ENCODE data around the gene GTPBP1. TPM values are rescaled to one million over a fixed set of nuclear protein-coding genes. Genes with fewer than 3 reads are reported as not detected.

GTPBP1 gene
- total RNA-seq, 2 experiments from 2014 or later = 98.6 TPM

DNA sequence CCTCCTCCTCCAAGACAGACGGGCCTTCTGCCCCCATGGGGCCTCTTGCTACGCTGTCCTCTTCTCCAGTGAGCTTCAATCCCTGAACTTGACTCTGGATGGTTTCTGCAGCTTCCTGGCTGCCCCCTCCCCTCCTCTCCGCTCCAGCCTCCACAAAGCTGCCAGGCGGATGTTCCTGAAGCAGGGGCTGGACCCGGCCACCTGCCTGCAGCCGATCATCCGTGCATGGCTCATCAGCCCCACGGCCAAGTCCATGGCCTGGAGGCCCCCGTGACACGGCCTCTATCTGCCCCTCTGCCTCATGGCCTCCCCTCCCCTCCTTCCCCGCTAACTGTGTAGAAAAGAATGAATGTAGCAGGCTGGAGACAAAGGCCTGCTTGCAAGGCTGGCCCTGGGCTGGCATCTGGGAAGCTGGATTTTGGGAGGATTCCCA, 56.8 kb downstream of the GTPBP1 start:
- POLR2A ChIA-PET = interaction anchor here (2.4 to 20.2 kb wide), 2 partner anchors 10 to 27 kb away, joined by 9 to 386 read pairs; no protein-coding TSS in a partner anchor
- peaks cover 18% of the 10 kb centered on the region for H3K4me1 Mint-ChIP-seq
- no peaks in the 10 kb centered on the region for H3K27me3 Mint-ChIP-seq
- peaks cover 4% of the 10 kb centered on the region for H3K36me3 Mint-ChIP-seq
- H3K9me3 Mint-ChIP-seq = no peaks in the 10 kb centered on the region
- H3K4me3 Mint-ChIP-seq = no peak overlapping the region
- DNase-seq (no peak), ATAC-seq (ENCODE audit: low read depth) (no peak)
- no peak overlapping the region for H3K27ac Mint-ChIP-seq

GRCh38 chr22:38766076-38766777, 60.5 kb downstream of the GTPBP1 start:
- H3K27me3 Mint-ChIP-seq = no peaks in the 10 kb centered on the region
- DNase-seq (peak; percentile 55), ATAC-seq (ENCODE audit: low read depth) (peak; percentile 46)
- H3K36me3 Mint-ChIP-seq = no peaks in the 10 kb centered on the region
- POLR2A ChIA-PET = interaction anchor here (0.9 to 1.9 kb wide), 4 partner anchors 8 to 38 kb away, joined by 3 to 12 read pairs (median 4); no protein-coding TSS in a partner anchor
- no peak overlapping the region for H3K27ac Mint-ChIP-seq
- H3K4me3 Mint-ChIP-seq = no peak overlapping the region
- peaks cover 4% of the 10 kb centered on the region for H3K4me1 Mint-ChIP-seq
- no peaks in the 10 kb centered on the region for H3K9me3 Mint-ChIP-seq

DNA sequence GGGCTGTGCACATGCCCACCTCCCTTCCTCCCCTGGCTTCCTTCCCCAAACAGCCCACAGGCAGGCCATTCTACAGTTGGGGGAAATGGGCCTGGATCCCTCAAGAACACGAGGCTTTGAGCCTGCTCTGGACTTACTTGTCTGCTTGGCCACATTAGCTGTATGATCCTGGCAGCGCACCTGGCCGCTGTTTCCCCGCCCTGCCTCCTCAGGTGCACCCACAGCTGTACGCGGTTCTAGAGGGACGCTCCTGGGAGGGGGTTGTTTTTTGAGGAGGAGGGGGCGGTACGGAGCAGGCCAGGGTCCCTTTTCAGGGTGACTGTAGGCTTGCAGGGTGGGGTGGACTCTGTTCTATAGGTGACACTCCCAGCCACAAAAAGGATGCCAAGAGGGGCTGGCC, 61.6 kb downstream of the GTPBP1 start:
- H3K4me1 Mint-ChIP-seq = peaks cover 4% of the 10 kb centered on the region
- no peak overlapping the region for H3K4me3 Mint-ChIP-seq
- H3K9me3 Mint-ChIP-seq = no peaks in the 10 kb centered on the region
- ATAC-seq (ENCODE audit: low read depth) = no peak
- no peak for DNase-seq
- no peak overlapping the region for H3K27ac Mint-ChIP-seq
- no peaks in the 10 kb centered on the region for H3K27me3 Mint-ChIP-seq
- POLR2A ChIA-PET = interaction anchor here (0.6 to 1.9 kb wide), 3 partner anchors 9 to 35 kb away, joined by 3 to 12 read pairs (median 3); no protein-coding TSS in a partner anchor
- no peaks in the 10 kb centered on the region for H3K36me3 Mint-ChIP-seq

DNA sequence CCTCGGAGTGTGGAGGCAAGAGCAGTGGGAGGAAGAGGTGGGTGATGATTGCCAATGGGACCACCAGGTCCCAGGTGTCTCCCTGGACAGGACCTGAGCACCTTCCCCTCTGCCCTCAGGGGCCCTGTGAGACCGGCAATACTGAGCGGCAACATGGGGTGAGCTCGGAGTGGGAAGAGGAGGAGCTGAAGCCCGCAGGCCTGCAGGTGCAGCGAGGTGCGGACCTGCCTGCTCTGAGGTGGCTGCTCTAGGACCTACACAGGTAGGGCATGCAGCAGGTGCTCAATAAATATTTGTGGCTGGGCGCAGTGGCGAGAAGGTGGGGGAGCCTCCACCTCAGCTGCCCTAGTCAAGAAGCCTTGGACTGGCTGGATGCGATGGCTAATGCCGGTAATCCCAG, 62.3 kb downstream of the GTPBP1 start:
- ATAC-seq (ENCODE audit: low read depth) = no peak
- peaks cover 4% of the 10 kb centered on the region for H3K4me1 Mint-ChIP-seq

GRCh38 chr22:38770257-38770949, 64.7 kb downstream of the GTPBP1 start:
- no peak for ATAC-seq (ENCODE audit: low read depth)
- H3K9me3 Mint-ChIP-seq = no peaks in the 10 kb centered on the region
- H3K27ac Mint-ChIP-seq = no peak overlapping the region
- no peaks in the 10 kb centered on the region for H3K36me3 Mint-ChIP-seq
- H3K4me3 Mint-ChIP-seq = no peak overlapping the region
- no peaks in the 10 kb centered on the region for H3K27me3 Mint-ChIP-seq
- H3K4me1 Mint-ChIP-seq = peaks cover 9% of the 10 kb centered on the region
- POLR2A ChIA-PET = no interaction called here
- DNase-seq = no peak

More for the DNA sequence above, 62.3 kb downstream of the GTPBP1 start:
- no peak overlapping the region for H3K27ac Mint-ChIP-seq
- DNase-seq = no peak
- no peaks in the 10 kb centered on the region for H3K36me3 Mint-ChIP-seq
- no peak overlapping the region for H3K4me3 Mint-ChIP-seq
- no peaks in the 10 kb centered on the region for H3K9me3 Mint-ChIP-seq
- H3K27me3 Mint-ChIP-seq = no peaks in the 10 kb centered on the region
- POLR2A ChIA-PET = interaction anchor here (0.5 kb wide), 1 partner anchor 108 kb away, joined by 3 read pairs; no protein-coding TSS in a partner anchor

- DNase-seq (no peak), ATAC-seq (ENCODE audit: low read depth) (no peak)
- Mint-ChIP-seq H3K4me3 (no peak overlapping the region), H3K4me1 (peaks cover 12% of the 10 kb centered on the region), H3K27me3 (no peaks in the 10 kb centered on the region), H3K27ac (no peak overlapping the region), H3K9me3 (no peaks in the 10 kb centered on the region), H3K36me3 (no peaks in the 10 kb centered on the region)
- POLR2A ChIA-PET = no interaction called here
Measured at GRCh38 chr22:38772623-38772873, 66.8 kb downstream of the GTPBP1 start.

DNA sequence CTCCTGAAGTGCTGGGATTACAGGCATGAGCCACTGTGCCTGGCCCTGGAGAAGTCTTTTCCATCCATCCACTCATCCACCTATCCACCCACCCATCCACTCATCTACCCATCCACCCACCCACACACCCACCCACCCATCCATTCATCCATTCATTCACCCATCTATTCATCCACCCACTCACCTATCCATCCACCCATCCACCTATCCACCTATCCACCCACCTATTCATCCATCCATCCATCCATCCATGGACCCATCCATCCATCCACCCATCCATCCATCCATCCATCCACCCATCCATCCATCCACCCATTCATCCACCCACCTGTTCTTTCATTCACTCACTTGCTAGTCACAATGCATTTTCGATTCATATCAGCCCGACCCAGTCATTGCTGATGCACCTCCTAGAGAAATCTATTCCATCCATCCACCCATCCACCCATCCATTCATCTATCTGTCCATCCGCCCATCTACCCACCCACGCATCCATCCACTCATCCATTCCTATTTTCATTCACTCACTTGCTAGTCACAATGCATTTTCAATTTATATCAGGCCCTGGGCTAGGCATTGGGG, 67.7 kb downstream of the GTPBP1 start:
- POLR2A ChIA-PET = no interaction called here
- DNase-seq (no peak), ATAC-seq (ENCODE audit: low read depth) (no peak)
- Mint-ChIP-seq H3K4me1 (peaks cover 12% of the 10 kb centered on the region), H3K9me3 (no peaks in the 10 kb centered on the region), H3K27me3 (no peaks in the 10 kb centered on the region), H3K36me3 (no peaks in the 10 kb centered on the region), H3K4me3 (no peak overlapping the region), H3K27ac (no peak overlapping the region)

DNA sequence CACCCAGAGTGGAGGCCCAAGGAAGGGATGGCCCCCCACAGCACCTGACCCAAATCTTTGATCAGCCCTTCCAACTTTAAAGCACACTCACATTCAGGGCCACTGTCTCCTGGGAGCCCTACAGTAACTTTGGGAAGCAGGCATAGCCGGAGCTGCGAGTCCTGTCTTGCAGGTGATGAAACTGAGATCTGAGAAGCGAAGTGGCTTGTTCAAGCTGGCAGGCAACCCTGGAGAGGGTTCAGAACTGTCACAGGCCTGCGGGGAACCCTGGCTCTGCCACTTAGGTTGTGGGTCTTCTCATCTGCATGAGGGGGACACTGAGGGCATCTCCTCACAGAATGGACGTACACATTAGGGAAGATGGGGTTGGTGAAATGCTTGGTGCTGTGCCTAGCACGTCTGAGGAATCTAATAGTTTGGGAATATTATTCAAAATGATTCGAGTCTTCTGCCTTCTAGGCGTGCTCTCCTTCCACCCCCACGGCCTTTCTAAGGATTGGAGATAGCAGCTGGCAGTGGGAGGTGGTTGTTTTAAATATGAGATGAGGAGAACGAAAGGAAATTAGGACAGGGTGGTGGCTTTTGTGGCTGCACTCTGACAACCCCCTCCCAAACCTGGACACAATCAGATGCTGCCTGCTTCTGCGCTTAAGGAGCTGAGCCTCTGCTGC, 68.9 kb downstream of the GTPBP1 start:
- no peaks in the 10 kb centered on the region for H3K27me3 Mint-ChIP-seq

DNA sequence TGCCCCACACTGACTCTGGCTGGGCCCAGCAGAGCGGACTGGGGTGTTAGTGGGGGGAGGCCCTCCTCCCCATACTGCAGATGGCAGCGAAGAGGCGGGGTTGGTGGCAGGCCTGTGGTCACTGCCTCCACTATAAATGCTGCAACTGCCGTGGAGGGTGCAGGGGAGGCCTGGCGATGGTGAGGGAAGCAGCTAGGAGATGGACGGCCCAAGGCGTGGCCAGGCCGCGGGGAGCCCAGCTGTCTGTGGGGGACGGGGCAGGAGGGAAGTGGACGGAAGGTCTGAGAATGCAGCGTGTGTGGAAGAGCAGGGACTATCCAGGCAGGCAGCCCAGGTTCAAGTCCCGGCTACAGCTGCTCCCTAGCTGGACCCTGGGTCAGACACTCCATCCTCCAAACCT, 69.9 kb downstream of the GTPBP1 start:
- Mint-ChIP-seq H3K27me3 (no peaks in the 10 kb centered on the region), H3K4me3 (peak overlapping the region; percentile 15), H3K9me3 (no peaks in the 10 kb centered on the region), H3K4me1 (peaks cover 10% of the 10 kb centered on the region), H3K36me3 (no peaks in the 10 kb centered on the region), H3K27ac (no peak overlapping the region)
- ATAC-seq (ENCODE audit: low read depth) = no peak
- POLR2A ChIA-PET = no interaction called here
- no peak for DNase-seq

More for the DNA sequence above, 68.9 kb downstream of the GTPBP1 start:
- Mint-ChIP-seq H3K36me3 (no peaks in the 10 kb centered on the region), H3K4me3 (no peak overlapping the region), H3K27ac (no peak overlapping the region), H3K4me1 (peaks cover 10% of the 10 kb centered on the region), H3K9me3 (no peaks in the 10 kb centered on the region)
- POLR2A ChIA-PET = no interaction called here
- no peak for DNase-seq
- no peak for ATAC-seq (ENCODE audit: low read depth)

GRCh38 chr22:38776086-38776485, 70.3 kb downstream of the GTPBP1 start:
- POLR2A ChIA-PET = no interaction called here
- Mint-ChIP-seq H3K4me1 (peaks cover 10% of the 10 kb centered on the region), H3K27ac (no peak overlapping the region), H3K4me3 (no peak overlapping the region), H3K36me3 (no peaks in the 10 kb centered on the region), H3K27me3 (no peaks in the 10 kb centered on the region), H3K9me3 (no peaks in the 10 kb centered on the region)
- ATAC-seq (ENCODE audit: low read depth) (no peak), DNase-seq (no peak)

DNA sequence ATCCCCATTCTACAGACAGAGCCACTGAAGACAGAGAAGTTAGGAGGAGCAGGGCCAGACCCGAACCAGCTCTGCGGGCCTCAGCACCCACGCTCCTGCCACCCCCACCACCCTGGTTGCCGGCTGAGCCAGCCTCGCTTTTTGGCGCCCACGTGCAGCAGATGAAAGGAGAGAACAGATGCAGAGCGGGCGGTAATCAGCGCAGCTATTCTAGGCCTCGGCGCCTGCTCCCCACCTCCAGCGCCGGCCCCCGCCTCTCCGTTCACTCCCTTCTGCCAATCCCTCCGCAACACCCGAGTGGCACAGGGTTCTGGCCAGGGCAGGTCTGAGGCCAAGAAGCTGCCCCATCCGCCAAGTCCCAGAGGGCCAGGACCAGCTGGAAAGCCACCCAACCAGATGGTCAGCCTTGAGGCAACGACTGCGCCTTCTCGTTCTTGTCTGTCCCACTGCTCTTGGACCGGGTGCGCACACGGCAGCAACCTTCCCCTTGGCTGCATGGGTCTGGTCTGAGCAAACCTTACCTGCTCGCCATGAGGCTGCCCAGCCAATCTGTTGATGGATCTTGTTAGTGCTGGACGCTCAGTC, 71.4 kb downstream of the GTPBP1 start:
- ATAC-seq (ENCODE audit: low read depth) (no peak), DNase-seq (no peak)
- no peaks in the 10 kb centered on the region for H3K9me3 Mint-ChIP-seq
- H3K27ac Mint-ChIP-seq = no peak overlapping the region
- H3K36me3 Mint-ChIP-seq = no peaks in the 10 kb centered on the region
- POLR2A ChIA-PET = no interaction called here
- H3K4me1 Mint-ChIP-seq = peaks cover 10% of the 10 kb centered on the region
- no peak overlapping the region for H3K4me3 Mint-ChIP-seq
- H3K27me3 Mint-ChIP-seq = no peaks in the 10 kb centered on the region

DNA sequence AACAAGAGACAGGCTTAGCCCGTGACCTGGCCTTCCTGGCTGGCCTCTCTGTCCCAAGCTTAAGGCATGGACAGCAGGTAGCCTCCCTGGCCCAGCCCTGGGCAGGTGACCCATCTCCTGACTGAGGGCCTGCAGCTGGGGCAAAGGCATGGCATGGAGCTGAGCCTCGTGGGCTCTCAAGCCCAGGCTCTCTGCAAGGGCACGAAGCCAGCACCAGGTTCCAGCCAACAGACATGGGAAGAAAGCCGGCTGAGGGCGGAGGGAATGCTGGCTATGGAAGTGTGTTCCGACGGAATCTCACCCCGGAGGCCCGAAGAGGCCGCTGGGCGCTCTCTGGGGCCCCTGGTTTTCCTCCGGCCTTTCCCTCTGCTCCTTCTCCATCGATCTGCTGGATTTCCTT, 75.3 kb downstream of the GTPBP1 start:
- POLR2A ChIA-PET = no interaction called here
- H3K9me3 Mint-ChIP-seq = no peaks in the 10 kb centered on the region
- H3K36me3 Mint-ChIP-seq = no peaks in the 10 kb centered on the region
- no peak overlapping the region for H3K27ac Mint-ChIP-seq
- H3K4me3 Mint-ChIP-seq = no peak overlapping the region
- H3K4me1 Mint-ChIP-seq = peaks cover 5% of the 10 kb centered on the region
- no peak for DNase-seq
- no peak for ATAC-seq (ENCODE audit: low read depth)
- H3K27me3 Mint-ChIP-seq = no peaks in the 10 kb centered on the region

DNA sequence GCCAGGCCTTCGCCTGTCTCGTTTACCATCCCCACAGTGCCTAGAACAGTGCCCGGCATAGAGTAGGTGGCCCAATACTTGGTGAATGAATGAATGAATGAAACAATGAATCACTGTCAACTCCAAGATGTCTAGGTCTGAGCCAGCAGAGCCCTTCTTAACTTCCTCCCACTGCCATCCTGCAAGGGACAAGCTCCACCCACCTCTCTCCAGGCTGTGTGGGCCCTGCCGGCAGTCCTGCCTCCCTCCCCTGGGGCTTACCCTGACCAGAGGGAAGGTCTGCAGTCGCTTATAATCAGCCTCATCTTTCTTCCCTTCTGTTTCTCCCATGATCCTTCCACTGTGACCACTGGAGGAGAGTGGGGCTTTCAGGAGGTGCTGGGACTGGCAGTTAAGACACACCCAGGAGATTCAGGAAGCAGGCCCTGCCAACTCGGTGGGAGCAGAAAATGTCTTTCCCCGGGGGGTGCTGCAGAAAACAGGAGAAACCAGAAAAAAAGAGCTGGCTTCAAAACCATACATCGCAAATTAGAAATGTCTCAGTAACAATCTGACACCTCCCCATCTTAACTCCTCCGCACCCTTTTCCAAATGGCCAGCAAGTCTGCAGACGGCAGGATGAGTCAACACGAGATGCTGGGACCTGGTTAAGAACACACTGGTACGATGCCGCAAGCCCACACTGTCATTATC, 76.8 kb downstream of the GTPBP1 start:
- H3K27ac Mint-ChIP-seq = peak overlapping the region; percentile 27
- ATAC-seq (ENCODE audit: low read depth) = no peak

More for the DNA sequence above, 76.8 kb downstream of the GTPBP1 start:
- H3K27me3 Mint-ChIP-seq = no peaks in the 10 kb centered on the region
- no peaks in the 10 kb centered on the region for H3K36me3 Mint-ChIP-seq
- POLR2A ChIA-PET = no interaction called here
- peaks cover 3% of the 10 kb centered on the region for H3K4me1 Mint-ChIP-seq
- no peak for DNase-seq
- H3K4me3 Mint-ChIP-seq = no peak overlapping the region
- no peaks in the 10 kb centered on the region for H3K9me3 Mint-ChIP-seq
